ENCODE measurements around the gene ARMH1.

DNA sequence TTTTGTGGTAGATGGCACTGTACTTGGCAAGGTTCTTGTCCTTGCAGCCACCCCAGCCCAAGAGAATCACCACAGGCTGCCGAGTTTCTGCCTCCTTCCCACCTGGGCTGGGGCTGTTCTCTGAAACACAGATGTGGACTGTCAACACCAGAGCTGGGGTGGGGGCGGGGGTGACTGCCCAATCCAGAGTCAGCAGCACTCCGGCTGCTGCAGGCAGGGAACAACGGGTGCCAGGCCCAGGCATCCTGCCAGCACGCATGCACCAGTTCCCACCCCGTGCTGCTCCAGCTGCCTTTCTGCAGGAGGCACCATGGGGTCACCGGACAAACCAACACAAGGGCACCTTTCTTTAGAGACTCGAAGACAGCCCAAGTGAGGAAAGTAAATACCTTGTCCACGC, 14.3 kb upstream of the ARMH1 start:
- TF ChIP-seq, protein P1, sequence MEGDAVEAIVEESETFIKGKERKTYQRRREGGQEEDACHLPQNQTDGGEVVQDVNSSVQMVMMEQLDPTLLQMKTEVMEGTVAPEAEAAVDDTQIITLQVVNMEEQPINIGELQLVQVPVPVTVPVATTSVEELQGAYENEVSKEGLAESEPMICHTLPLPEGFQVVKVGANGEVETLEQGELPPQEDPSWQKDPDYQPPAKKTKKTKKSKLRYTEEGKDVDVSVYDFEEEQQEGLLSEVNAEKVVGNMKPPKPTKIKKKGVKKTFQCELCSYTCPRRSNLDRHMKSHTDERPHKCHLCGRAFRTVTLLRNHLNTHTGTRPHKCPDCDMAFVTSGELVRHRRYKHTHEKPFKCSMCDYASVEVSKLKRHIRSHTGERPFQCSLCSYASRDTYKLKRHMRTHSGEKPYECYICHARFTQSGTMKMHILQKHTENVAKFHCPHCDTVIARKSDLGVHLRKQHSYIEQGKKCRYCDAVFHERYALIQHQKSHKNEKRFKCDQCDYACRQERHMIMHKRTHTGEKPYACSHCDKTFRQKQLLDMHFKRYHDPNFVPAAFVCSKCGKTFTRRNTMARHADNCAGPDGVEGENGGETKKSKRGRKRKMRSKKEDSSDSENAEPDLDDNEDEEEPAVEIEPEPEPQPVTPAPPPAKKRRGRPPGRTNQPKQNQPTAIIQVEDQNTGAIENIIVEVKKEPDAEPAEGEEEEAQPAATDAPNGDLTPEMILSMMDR (IDR thresholded peaks at IDR 0.05; ENCODE audit: low read length) = no peak
- TF ChIP-seq EZH2 (optimal IDR thresholded peaks at IDR 0.05; ENCODE audit: low read depth, low read length) (no peak), EZH2phosphoT487 (IDR thresholded peaks at IDR 0.05; ENCODE audit: low read length) (no peak)
